Aorta (tissue), 5 donors: ENCODE measurements around the gene FER. TPM values are rescaled to one million over a fixed set of nuclear protein-coding genes. Genes with fewer than 3 reads are reported as not detected.

Experiments used
- ATAC-seq: fragments of 200-7000 bp; cut with Tn5 transposase; one replicate; pipeline ENCODE4 v1.9.1; 2022; ENCODE audit warnings: moderate library complexity; ENCODE audit not compliant: low FRiP score
- DNase-seq, 2 donors: peaks; one replicate each; pipeline ENCODE4 v3.0.0-alpha.2; 2020
- H3K27ac ChIP-seq, 2 donors: one replicate each; pipeline ENCODE4 v1.5.1; 2013; ENCODE audit warnings: low read length in 2 of 2, mild to moderate bottlenecking in 2 of 2, moderate library complexity in 2 of 2, control low read depth in 1 of 2, inconsistent platforms in 1 of 2, low read depth in 1 of 2
- H3K27me3 ChIP-seq, 2 donors: one replicate each; pipeline ENCODE4 v1.6.1; 2013; ENCODE audit warnings: control low read depth in 1 of 2, low read length in 1 of 2, mild to moderate bottlenecking in 1 of 2, moderate library complexity in 1 of 2; ENCODE audit not compliant: insufficient read depth in 2 of 2, control insufficient read depth in 1 of 2
- H3K36me3 ChIP-seq, 2 donors: one replicate each; pipeline ENCODE4 v1.6.1; 2013; ENCODE audit warnings: control low read depth in 1 of 2, low read length in 1 of 2, mild to moderate bottlenecking in 1 of 2; ENCODE audit not compliant: insufficient read depth in 2 of 2, control insufficient read depth in 1 of 2
- H3K4me1 ChIP-seq, 2 donors: one replicate each; pipeline ENCODE4 v1.6.1; 2013; ENCODE audit warnings: low read length in 2 of 2, control low read depth in 1 of 2, mild to moderate bottlenecking in 1 of 2, moderate library complexity in 1 of 2; ENCODE audit not compliant: insufficient read depth in 2 of 2, control insufficient read depth in 1 of 2
- H3K4me3 ChIP-seq, 2 donors: one replicate each; pipeline ENCODE4 v1.5.1; 2013; ENCODE audit warnings: low read length in 2 of 2, control low read depth in 1 of 2, mild to moderate bottlenecking in 1 of 2
- H3K9me3 ChIP-seq: one replicate; pipeline ENCODE4 v1.6.1; 2013; ENCODE audit warnings: mild to moderate bottlenecking, low read length; ENCODE audit not compliant: control insufficient read depth
- WGBS, 2 donors: extraction: QIAGEN DNeasy Blood & Tissue Kit; methylation state at CpG; one replicate each; pipeline ENCODE4 v1.1.7; 2013; 5-methylcytosine and 5-hydroxymethylcytosine counted together
- intact Hi-C, 2 donors: fragments of 100-400 bp; cut with DNase I; formaldehyde crosslinking; loops; one replicate each; pipeline versions ENCODE4 v1.14.2 to v1.15.0; 2022
- polyA plus RNA-seq, 2 donors: library from polyadenylated mRNA; stranded (reverse); fragments of 200-250 nt; gene quantifications; one replicate each; pipeline ENCODE4 v1.2.3, GENCODE V29; 2013
- total RNA-seq, 2 donors: library from RNA; stranded (reverse); fragmentation: NEBNext Ultra II Directional; extraction: Animal tissue kit (Norgen Biotek cat#: 25700); gene quantifications; one replicate each; pipeline ENCODE4 v1.2.1, GENCODE V29; 2021
- donor health status: healthy with polysubstance abuse.
- donor health status: Bipolar disorder and iron deficiency.
- donor health status: DM: no; HTN: no; CAD: no.
- donor health status: DM: no; HTN: no; CAD: no.
- donor health status: DM: yes; HTN: yes; CAD: no.

FER gene
- total and polyA plus RNA-seq, 4 donors = 5.1 to 54.6 (median 27.8) TPM

GRCh38 chr5:108798513-108799265 lies 51.0 kb downstream of the FER start:
- ATAC-seq (no peak), DNase-seq (no peak)
- H3K4me1 ChIP-seq = no peaks in the 10 kb centered on the region
- no peaks in the 10 kb centered on the region for H3K36me3 ChIP-seq
- H3K27me3 ChIP-seq = no peaks in the 10 kb centered on the region
- no peak overlapping the region for H3K4me3 ChIP-seq
- intact Hi-C loops = no loop called here
- no peaks in the 10 kb centered on the region for H3K9me3 ChIP-seq
- no peak overlapping the region for H3K27ac ChIP-seq
- 95% methylated on average over 3 of the region's 3 CpGs for WGBS, 2 donors

DNA sequence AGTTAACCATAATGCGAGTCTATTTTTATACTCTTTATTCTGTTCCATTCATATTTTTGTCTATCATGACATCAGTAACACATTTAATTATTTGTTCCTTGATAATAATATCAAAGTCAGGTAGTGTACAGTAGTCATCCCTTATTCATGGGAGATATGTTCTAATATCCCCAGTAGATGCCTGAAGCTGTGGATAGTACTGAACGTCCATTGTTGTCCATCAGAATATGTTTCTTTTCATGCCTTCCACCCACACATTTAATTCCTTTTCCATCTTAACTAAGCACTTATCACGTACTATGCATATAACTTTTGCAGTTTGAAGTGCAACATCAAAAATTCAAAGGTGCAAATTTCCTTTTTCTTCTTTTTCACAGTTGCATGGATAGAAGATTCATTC lies 53.6 kb downstream of the FER start:
- H3K4me3 ChIP-seq = no peak overlapping the region
- no peaks in the 10 kb centered on the region for H3K9me3 ChIP-seq
- ATAC-seq (no peak), DNase-seq (no peak)
- H3K27me3 ChIP-seq = no peaks in the 10 kb centered on the region
- intact Hi-C loops = no loop called here
- 91 to 92% methylated on average over 3 of the region's 3 CpGs for WGBS, 2 donors
- H3K4me1 ChIP-seq = no peaks in the 10 kb centered on the region
- no peak overlapping the region for H3K27ac ChIP-seq
- H3K36me3 ChIP-seq = no peaks in the 10 kb centered on the region

DNA sequence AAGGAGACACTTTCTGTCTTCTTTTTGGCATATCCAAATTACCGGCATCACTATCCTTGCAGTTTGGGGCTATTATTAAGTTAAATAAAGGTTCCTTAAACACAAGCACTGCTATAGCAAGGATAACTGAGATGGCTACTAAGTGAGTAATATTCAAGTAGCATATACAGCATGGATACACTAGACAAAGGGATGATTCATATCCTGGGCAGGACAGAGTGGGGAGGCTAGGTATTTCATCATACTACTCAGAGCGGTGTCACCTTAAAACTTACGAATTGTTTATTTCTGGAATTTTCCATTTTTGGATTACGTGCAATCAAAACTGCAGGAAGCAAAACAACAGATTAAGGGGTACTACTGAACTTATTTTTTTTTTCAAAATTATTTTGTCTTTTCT lies 54.1 kb downstream of the FER start:
- Histone ChIP-seq H3K27me3 (no peaks in the 10 kb centered on the region), H3K36me3 (no peaks in the 10 kb centered on the region), H3K9me3 (no peaks in the 10 kb centered on the region), H3K4me1 (no peaks in the 10 kb centered on the region), H3K4me3 (no peak overlapping the region), H3K27ac (no peak overlapping the region)
- 86 to 90% methylated on average over 4 of the region's 4 CpGs for WGBS, 2 donors
- intact Hi-C loops = no loop called here
- ATAC-seq = no peak
- DNase-seq = no peak

DNA sequence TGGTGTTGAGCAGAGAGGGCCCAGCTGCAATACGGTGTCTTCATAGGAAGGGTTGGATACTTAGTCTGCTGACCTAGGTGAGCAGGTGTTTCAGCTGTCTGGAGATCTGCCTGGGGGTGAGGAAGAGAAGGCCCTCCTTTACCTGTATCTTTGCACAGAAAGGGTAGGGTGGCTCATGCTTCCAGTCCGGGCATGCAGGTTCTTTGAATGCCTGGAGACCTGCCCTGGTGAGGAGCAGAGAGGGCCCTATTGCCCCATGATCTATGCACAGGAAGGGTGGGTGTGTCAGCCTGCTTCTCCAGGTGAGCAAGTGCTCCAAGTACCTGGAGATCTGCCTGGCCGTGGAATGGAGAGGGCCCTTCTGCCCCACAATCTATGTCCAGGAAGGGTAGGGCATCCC lies 63.0 kb downstream of the FER start:
- ATAC-seq (no peak), DNase-seq (no peak)
- no peak overlapping the region for H3K4me3 ChIP-seq
- no peaks in the 10 kb centered on the region for H3K4me1 ChIP-seq
- no peak overlapping the region for H3K27ac ChIP-seq
- H3K36me3 ChIP-seq = no peaks in the 10 kb centered on the region
- intact Hi-C loops = no loop called here
- no peaks in the 10 kb centered on the region for H3K9me3 ChIP-seq
- H3K27me3 ChIP-seq = no peaks in the 10 kb centered on the region
- 97 to 99% methylated on average over 3 of the region's 3 CpGs for WGBS, 2 donors

- 66% methylated on average over 3 of the region's 3 CpGs for WGBS, 2 donors
- intact Hi-C loops = no loop called here
- ATAC-seq (no peak), DNase-seq (no peak)
- no peak overlapping the region for H3K27ac ChIP-seq
- no peaks in the 10 kb centered on the region for H3K9me3 ChIP-seq
- H3K4me1 ChIP-seq = no peaks in the 10 kb centered on the region
- no peaks in the 10 kb centered on the region for H3K27me3 ChIP-seq
- no peak overlapping the region for H3K4me3 ChIP-seq
- H3K36me3 ChIP-seq = no peaks in the 10 kb centered on the region
These were observed 66.0 kb downstream of the FER start for GRCh38 chr5:108813673-108814072.

- intact Hi-C loops = no loop called here
- Histone ChIP-seq H3K27ac (no peak overlapping the region), H3K4me3 (no peak overlapping the region), H3K36me3 (no peaks in the 10 kb centered on the region), H3K9me3 (no peaks in the 10 kb centered on the region), H3K4me1 (no peaks in the 10 kb centered on the region), H3K27me3 (no peaks in the 10 kb centered on the region)
- 74 to 81% methylated on average over 4 of the region's 4 CpGs for WGBS, 2 donors
- DNase-seq (no peak), ATAC-seq (no peak)
These were observed 66.9 kb downstream of the FER start for GRCh38 chr5:108814551-108814950.

DNA sequence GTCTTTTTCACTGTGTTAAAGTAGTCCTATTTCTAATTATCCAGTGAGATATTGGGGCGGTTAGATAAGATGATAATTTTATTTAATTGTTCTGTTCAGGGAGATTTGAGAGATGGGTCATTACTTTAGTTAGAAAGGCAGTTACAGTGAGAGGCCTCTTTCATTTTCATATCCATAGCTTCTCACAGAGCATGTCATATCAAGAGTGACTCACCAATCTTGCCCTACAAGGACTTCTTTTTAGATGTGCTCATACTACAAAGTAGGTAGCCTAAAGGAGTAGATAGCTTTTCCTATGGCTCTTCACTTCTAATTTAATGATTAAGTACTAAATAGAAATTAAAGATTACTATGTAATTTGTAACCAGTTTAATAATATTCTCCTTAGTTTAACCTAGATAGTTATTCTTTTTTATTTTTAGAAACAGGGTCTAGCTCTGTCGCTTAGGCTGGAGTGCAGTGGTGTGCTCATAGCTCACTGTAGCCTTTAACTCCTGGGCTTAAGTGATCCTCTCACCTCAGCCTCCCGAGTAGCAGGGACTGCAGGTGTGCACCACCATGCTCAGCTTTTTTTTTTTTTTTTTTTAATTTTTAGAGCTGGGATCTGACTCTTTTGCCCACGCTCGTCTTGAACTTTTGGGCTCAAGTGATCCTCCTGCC lies 71.0 kb downstream of the FER start:
- intact Hi-C loops = no loop called here
- no peak overlapping the region for H3K4me3 ChIP-seq
- WGBS, 2 donors = 95 to 96% methylated on average over 5 of the region's 5 CpGs
- H3K27ac ChIP-seq = no peak overlapping the region
- H3K36me3 ChIP-seq = no peaks in the 10 kb centered on the region
- DNase-seq = no peak
- H3K4me1 ChIP-seq = peaks cover 0 to 4% of the 10 kb centered on the region in 2 donors
- ATAC-seq = no peak
- H3K9me3 ChIP-seq = no peaks in the 10 kb centered on the region
- H3K27me3 ChIP-seq = no peaks in the 10 kb centered on the region

DNA sequence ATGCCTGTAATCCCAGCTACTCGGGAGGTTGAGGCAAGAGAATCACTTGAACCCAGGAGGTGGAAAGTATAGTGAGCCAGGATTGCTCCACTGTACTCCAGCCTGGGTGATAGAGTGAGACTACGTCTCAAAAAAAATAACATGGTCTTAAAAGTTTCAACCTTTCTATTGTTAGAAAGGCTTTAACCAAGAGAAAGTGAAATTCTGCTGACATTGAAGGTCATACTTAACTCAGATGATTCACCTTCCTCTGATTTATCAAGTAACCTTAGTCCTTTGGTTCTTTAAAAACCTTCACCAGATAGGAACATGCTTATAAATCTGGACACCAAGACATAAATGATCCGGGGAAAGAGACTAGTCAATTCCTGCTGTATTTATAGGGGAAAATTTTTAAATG lies 73.3 kb downstream of the FER start:
- 96% methylated on average over 3 of the region's 3 CpGs for WGBS, 2 donors
- DNase-seq (no peak), ATAC-seq (no peak)
- intact Hi-C loops = no loop called here
- no peaks in the 10 kb centered on the region for H3K9me3 ChIP-seq
- H3K36me3 ChIP-seq = no peaks in the 10 kb centered on the region
- H3K27me3 ChIP-seq = no peaks in the 10 kb centered on the region
- H3K27ac ChIP-seq = no peak overlapping the region
- H3K4me1 ChIP-seq = peaks cover 0 to 4% of the 10 kb centered on the region in 2 donors
- H3K4me3 ChIP-seq = no peak overlapping the region
